ENCODE measurements around the gene PPFIA3.

Gene PPFIA3

GRCh38 chr19:49200238-49200862 is 81.0 kb downstream of the PPFIA3 start:
- no peaks in the 10 kb centered on the region for H4K20me1 ChIP-seq (ENCODE audit: insufficient read depth)
- no peaks in the 10 kb centered on the region for H3K79me2 ChIP-seq (ENCODE audit: insufficient read depth, low read depth)
- no peak overlapping the region for H3K27ac ChIP-seq
- no peaks in the 10 kb centered on the region for H3K36me3 ChIP-seq (ENCODE audit: insufficient read depth)
- H3K4me1 ChIP-seq (ENCODE audit: low read depth, poor library complexity, severe bottlenecking): peaks cover 26% of the 10 kb centered on the region
- no peak overlapping the region for H3K9ac ChIP-seq
- peaks cover 30% of the 10 kb centered on the region; the same call in 1 of the 2 replicates for H3K27me3 ChIP-seq (ENCODE audit: insufficient read depth, low read depth)
- H2AFZ ChIP-seq (ENCODE audit: low read depth): no peak overlapping the region; the same call in 1 of the 2 replicates
- TF ChIP-seq, protein P1, sequence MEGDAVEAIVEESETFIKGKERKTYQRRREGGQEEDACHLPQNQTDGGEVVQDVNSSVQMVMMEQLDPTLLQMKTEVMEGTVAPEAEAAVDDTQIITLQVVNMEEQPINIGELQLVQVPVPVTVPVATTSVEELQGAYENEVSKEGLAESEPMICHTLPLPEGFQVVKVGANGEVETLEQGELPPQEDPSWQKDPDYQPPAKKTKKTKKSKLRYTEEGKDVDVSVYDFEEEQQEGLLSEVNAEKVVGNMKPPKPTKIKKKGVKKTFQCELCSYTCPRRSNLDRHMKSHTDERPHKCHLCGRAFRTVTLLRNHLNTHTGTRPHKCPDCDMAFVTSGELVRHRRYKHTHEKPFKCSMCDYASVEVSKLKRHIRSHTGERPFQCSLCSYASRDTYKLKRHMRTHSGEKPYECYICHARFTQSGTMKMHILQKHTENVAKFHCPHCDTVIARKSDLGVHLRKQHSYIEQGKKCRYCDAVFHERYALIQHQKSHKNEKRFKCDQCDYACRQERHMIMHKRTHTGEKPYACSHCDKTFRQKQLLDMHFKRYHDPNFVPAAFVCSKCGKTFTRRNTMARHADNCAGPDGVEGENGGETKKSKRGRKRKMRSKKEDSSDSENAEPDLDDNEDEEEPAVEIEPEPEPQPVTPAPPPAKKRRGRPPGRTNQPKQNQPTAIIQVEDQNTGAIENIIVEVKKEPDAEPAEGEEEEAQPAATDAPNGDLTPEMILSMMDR (conservative IDR thresholded peaks at IDR 0.05; ENCODE audit: low read depth, low read length): no peak
- H3K4me3 ChIP-seq (IDR thresholded peaks at IDR 0.05; ENCODE audit: insufficient read depth, low read depth, low read length): no peak overlapping the region
- no peak overlapping the region for H3K4me2 ChIP-seq
